Osteocyte (in vitro differentiated cells): ENCODE results near the gene ACRBP. TPM values are rescaled to one million over a fixed set of nuclear protein-coding genes. Genes with fewer than 3 reads are reported as not detected.

Experiments
- DNase-seq: peaks from one replicate; pipeline ENCODE4 v3.0.0; 2021; ENCODE audit warnings: mixed read lengths; ENCODE audit not compliant: unreplicated experiment; ENCODE audit errors: extremely low spot score
- H3K27ac Mint-ChIP-seq: one replicate; pipeline ENCODE4 v1.8.0; 2021; ENCODE audit warnings: mild to moderate bottlenecking, mixed read lengths; ENCODE audit not compliant: unreplicated experiment
- H3K27me3 Mint-ChIP-seq: one replicate; pipeline ENCODE4 v1.8.0; 2021; ENCODE audit warnings: mixed read lengths; ENCODE audit not compliant: unreplicated experiment
- H3K36me3 Mint-ChIP-seq: one replicate; pipeline ENCODE4 v1.8.0; 2021; ENCODE audit warnings: mixed read lengths; ENCODE audit not compliant: unreplicated experiment
- H3K4me1 Mint-ChIP-seq: one replicate; pipeline ENCODE4 v1.8.0; 2021; ENCODE audit warnings: mixed read lengths; ENCODE audit not compliant: unreplicated experiment
- H3K4me3 Mint-ChIP-seq: one replicate; pipeline ENCODE4 v1.8.0; 2021; ENCODE audit warnings: mild to moderate bottlenecking, moderate library complexity, mixed read lengths; ENCODE audit not compliant: unreplicated experiment
- H3K9me3 Mint-ChIP-seq: one replicate; pipeline ENCODE4 v1.8.0; 2021; ENCODE audit warnings: mixed read lengths; ENCODE audit not compliant: unreplicated experiment
- CTCF ChIP-seq: fragments of 200-600 bp; sonication (generic); IDR thresholded peaks from 2 replicates; pipeline ENCODE4 v1.5.0; 2021; ENCODE audit warnings: antibody characterized with exemption, mild to moderate bottlenecking, moderate library complexity
- total RNA-seq: library from RNA; stranded (reverse); gene quantifications from 2 replicates; pipeline ENCODE4 v1.2.1, GENCODE V29; 2021

The ACRBP gene
- total RNA-seq, 1 donor from 2014 or later: 1.0 TPM

DNA sequence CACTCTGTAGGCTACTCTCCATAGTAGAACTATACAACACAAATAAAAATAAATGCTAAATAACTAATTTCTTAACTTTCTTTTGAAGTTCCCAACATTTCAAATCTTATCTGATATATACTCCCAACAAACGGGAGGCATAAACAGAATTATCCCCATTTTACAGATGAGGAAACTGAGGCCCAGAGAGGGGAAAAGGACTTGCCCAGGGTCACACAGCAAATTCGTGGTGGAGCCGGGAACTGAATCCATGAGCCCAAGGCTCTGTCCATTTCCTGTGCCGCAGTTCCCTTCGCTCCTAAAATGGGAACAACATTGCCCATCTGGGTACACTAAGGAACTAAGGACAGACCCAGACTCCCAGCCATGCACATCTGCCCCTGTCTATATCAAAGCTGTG is 29.7 kb upstream of the ACRBP start:
- Mint-ChIP-seq H3K4me3 (no peak overlapping the region), H3K36me3 (peaks cover 56% of the 10 kb centered on the region), H3K4me1 (no peaks in the 10 kb centered on the region), H3K27ac (no peak overlapping the region), H3K27me3 (no peaks in the 10 kb centered on the region), H3K9me3 (no peaks in the 10 kb centered on the region)
- DNase-seq: no peak
- no peak for TF ChIP-seq CTCF

DNA sequence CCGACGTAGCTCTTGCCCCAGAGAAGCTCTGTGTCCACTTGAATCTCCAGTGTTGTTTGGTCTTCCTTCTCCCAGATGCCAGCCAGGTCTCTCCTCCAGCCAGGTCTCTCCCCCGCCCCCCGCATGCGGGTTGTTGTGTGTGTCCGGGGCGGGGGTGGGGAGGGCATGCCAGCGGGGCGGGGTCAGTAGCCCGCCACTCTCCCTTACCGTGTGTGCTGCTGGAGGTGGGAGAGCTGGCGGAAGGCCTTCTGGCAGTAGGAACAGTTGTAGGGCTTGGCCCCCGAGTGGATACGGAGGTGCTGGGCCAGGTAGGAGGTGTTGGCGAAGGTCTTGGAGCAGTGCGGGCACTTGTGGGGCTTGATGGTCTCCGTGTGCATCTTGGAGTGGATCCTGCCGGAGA is 24.9 kb upstream of the ACRBP start:
- Mint-ChIP-seq H3K4me3 (no peak overlapping the region), H3K9me3 (no peaks in the 10 kb centered on the region), H3K4me1 (no peaks in the 10 kb centered on the region), H3K27me3 (no peaks in the 10 kb centered on the region), H3K27ac (no peak overlapping the region), H3K36me3 (peaks cover 70% of the 10 kb centered on the region)
- no peak for DNase-seq
- no peak for TF ChIP-seq CTCF

- H3K27ac Mint-ChIP-seq: no peak overlapping the region
- DNase-seq: no peak
- H3K36me3 Mint-ChIP-seq: peaks cover 47% of the 10 kb centered on the region
- H3K4me1 Mint-ChIP-seq: peaks cover 10% of the 10 kb centered on the region
- no peaks in the 10 kb centered on the region for H3K9me3 Mint-ChIP-seq
- no peak for TF ChIP-seq CTCF
- no peak overlapping the region for H3K4me3 Mint-ChIP-seq
- no peaks in the 10 kb centered on the region for H3K27me3 Mint-ChIP-seq
These were observed 20.5 kb upstream of the ACRBP start for GRCh38 chr12:6667559-6668210.

- peaks cover 19% of the 10 kb centered on the region for H3K4me1 Mint-ChIP-seq
- H3K9me3 Mint-ChIP-seq: no peaks in the 10 kb centered on the region
- no peak for TF ChIP-seq CTCF
- H3K36me3 Mint-ChIP-seq: peaks cover 34% of the 10 kb centered on the region
- no peaks in the 10 kb centered on the region for H3K27me3 Mint-ChIP-seq
- no peak overlapping the region for H3K27ac Mint-ChIP-seq
- no peak overlapping the region for H3K4me3 Mint-ChIP-seq
- DNase-seq: no peak
These were observed 19.0 kb upstream of the ACRBP start for GRCh38 chr12:6666211-6666610.

DNA sequence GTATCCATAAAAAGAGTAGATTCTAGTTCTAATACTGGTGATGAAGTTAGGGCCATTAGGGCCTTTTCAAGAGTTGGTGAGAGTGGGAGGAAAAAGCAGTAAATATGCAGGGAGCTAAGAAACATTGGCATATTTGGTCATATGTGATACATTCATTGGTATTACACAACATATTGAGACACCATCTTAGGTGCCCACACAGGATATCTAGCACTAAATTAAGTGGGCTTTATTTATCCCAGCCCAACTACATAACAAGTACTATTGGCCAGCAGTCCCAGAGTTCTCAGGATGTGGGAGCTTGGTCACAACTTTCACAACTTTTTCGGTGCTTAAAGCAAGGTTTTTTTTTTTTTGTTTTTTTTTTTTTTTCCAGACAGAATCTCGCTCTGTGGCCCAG is 17.7 kb upstream of the ACRBP start:
- Mint-ChIP-seq H3K27ac (no peak overlapping the region), H3K9me3 (no peaks in the 10 kb centered on the region), H3K4me1 (peaks cover 19% of the 10 kb centered on the region), H3K4me3 (no peak overlapping the region), H3K27me3 (no peaks in the 10 kb centered on the region), H3K36me3 (peaks cover 23% of the 10 kb centered on the region)
- no peak for DNase-seq
- no peak for TF ChIP-seq CTCF
